K562 (cell line): Measurements from ENCODE around the gene METAP1. TPM values are rescaled to one million over a fixed set of nuclear protein-coding genes. Genes with fewer than 3 reads are reported as not detected.

Experiments
- ATAC-seq: fragments of 200-7000 bp; cut with Tn5 transposase; 3 replicates; pipeline ENCODE4 v1.9.1; 2020; ENCODE audit warnings: moderate library complexity
- BruUV-seq: library from RNA; stranded (reverse); fragments of 400-500 nt; replicated peaks from 2 replicates; lab custom pipeline; 2021; lab: Mats Ljungman, UMichigan
- CTCF ChIA-PET: fragments of 300-600 bp; formaldehyde crosslinking; extraction: SDS; loops from one replicate; lab custom pipeline; 2021; ENCODE audit warnings: low intra/inter-chr PET ratio; lab: Yijun Ruan, JAX
- POLR2A ChIA-PET: fragments of 300-600, 350-650 bp; sonication (Branson Sonifier 250); formaldehyde crosslinking; extraction: SDS; loops from one replicate; lab custom pipeline; 2021; ENCODE audit warnings: antibody characterized with exemption, inconsistent platforms; lab: Yijun Ruan, JAX
- DNase-seq, 4 experiments: peaks; one replicate each; pipeline versions ENCODE4 v3.0.0 to v3.0.0-alpha.2; 2011 to 2018; ENCODE audit warnings: low spot score in 3 of 4, mixed read lengths in 3 of 4; ENCODE audit errors: extremely low read depth in 1 of 4
- FAIRE-seq: peaks from 2 replicates; lab custom pipeline; 2011; peaks lifted over from hg19 to GRCh38; lab: Jason Lieb, UNC
- H2AFZ ChIP-seq: 2 replicates; pipeline ENCODE4 v1.6.0; 2011; ENCODE audit warnings: low read depth, low read length, control low read depth, inconsistent platforms
- H3K27ac ChIP-seq: fragments of 200-600 bp; 3 replicates; pipeline ENCODE4 v1.8.0; 2011; ENCODE audit warnings: low read depth, mild to moderate bottlenecking, control low read depth, inconsistent platforms, low read length, moderate library complexity, mixed read lengths; ENCODE audit errors: extremely low read depth
- H3K27me3 ChIP-seq, 2 experiments: fragments of 300-600 bp in 1 of 2; 2 replicates in 1 of 2; 3 replicates in 1 of 2; pipeline versions ENCODE4 v1.6.0 to v1.8.0; 2011; ENCODE audit warnings: inconsistent platforms in 2 of 2, low read length in 2 of 2, mild to moderate bottlenecking in 1 of 2, mixed read lengths in 1 of 2, moderate library complexity in 1 of 2; ENCODE audit not compliant: control insufficient read depth in 2 of 2, insufficient read depth in 2 of 2
- H3K36me3 ChIP-seq: fragments of 300-600 bp; 3 replicates; pipeline ENCODE4 v1.8.0; 2011; ENCODE audit warnings: mild to moderate bottlenecking, low read length, inconsistent platforms; ENCODE audit not compliant: control insufficient read depth, insufficient read depth
- H3K4me1 ChIP-seq, 2 experiments: fragments of 200-600 bp in 1 of 2; replicated peaks in 1 of 2; 2 replicates in 1 of 2; 3 replicates in 1 of 2; pipeline versions ENCODE4 v1.5.1 to v1.8.0; 2011; ENCODE audit warnings: inconsistent platforms in 2 of 2, low read length in 2 of 2, mild to moderate bottlenecking in 1 of 2, mixed read lengths in 1 of 2, moderate library complexity in 1 of 2; ENCODE audit not compliant: control insufficient read depth in 2 of 2, insufficient read depth in 2 of 2
- H3K4me2 ChIP-seq: 2 replicates; pipeline ENCODE4 v1.6.1; 2011; ENCODE audit warnings: low read length, control low read depth, inconsistent platforms, mixed read lengths; ENCODE audit not compliant: insufficient read depth
- H3K4me3 ChIP-seq: fragments of 200-600 bp; sonication (generic), shearing (Covaris generic); 2 replicates; pipeline ENCODE4 v1.5.1; 2016; ENCODE audit warnings: control low read depth, inconsistent platforms
- H3K79me2 ChIP-seq: fragments of 200-600 bp; 3 replicates; pipeline ENCODE4 v1.8.0; 2011; ENCODE audit warnings: low read length, inconsistent platforms; ENCODE audit not compliant: control insufficient read depth, insufficient read depth
- H3K9ac ChIP-seq, 2 experiments: 2 replicates each; pipeline versions ENCODE4 v1.6.0 to v1.6.1; 2011; ENCODE audit warnings: low read depth in 2 of 2, low read length in 2 of 2, control low read depth in 1 of 2, inconsistent platforms in 1 of 2, mild to moderate bottlenecking in 1 of 2, mixed read lengths in 1 of 2; ENCODE audit not compliant: insufficient read depth in 1 of 2
- H3K9me1 ChIP-seq: one replicate; pipeline ENCODE4 v1.6.0; 2011; ENCODE audit warnings: inconsistent platforms, mild to moderate bottlenecking, low read length, moderate library complexity; ENCODE audit not compliant: control insufficient read depth, insufficient read depth
- H3K9me3 ChIP-seq: replicated peaks from 2 replicates; pipeline ENCODE4 v1.5.1; 2011; ENCODE audit warnings: low read depth, low read length, inconsistent platforms; ENCODE audit not compliant: control insufficient read depth, insufficient read depth
- H4K20me1 ChIP-seq: replicated peaks from 2 replicates; pipeline ENCODE4 v1.6.1; 2011; ENCODE audit warnings: low read length, inconsistent platforms, mixed read lengths; ENCODE audit not compliant: control insufficient read depth, insufficient read depth
- ZC3H11A ChIP-seq: IDR thresholded peaks from 2 replicates; pipeline ENCODE4 v1.6.1; 2012; ENCODE audit warnings: low read depth, low read length, improper control_type of control experiment
- ZNF445 ChIP-seq: fragments of 250-450 bp; sonication (Bioruptor Pico); IDR thresholded peaks from 2 replicates; pipeline ENCODE4 v1.4.0; 2020; ENCODE audit warnings: low read depth, mild to moderate bottlenecking, moderate library complexity
- ZNF668 ChIP-seq: fragments of 250-450 bp; sonication (Bioruptor Pico); IDR thresholded peaks from 2 replicates; pipeline ENCODE4 v1.8.0; 2022; ENCODE audit warnings: mild to moderate bottlenecking, inconsistent platforms
- WGBS: fragments of 100-300 bp; shearing (Covaris generic); methylation state at CpG from one replicate; pipeline ENCODE4 v1.1.6; 2016; ENCODE audit warnings: low coverage, mixed read lengths; ENCODE audit not compliant: insufficient coverage; ENCODE audit errors: missing lambda C conversion rate; 5-methylcytosine and 5-hydroxymethylcytosine counted together
- in situ Hi-C: fragments of 300-500 bp; cut with MboI; formaldehyde crosslinking; loops from 4 replicates; pipeline ENCODE4 v1.15.0; 2018; ENCODE audit warnings: inconsistent platforms, mixed read lengths
- intact Hi-C: fragments of 100-400 bp; cut with micrococcal nuclease; formaldehyde crosslinking; loops from 2 replicates; pipeline ENCODE4 v1.14.2; 2022
- polyA plus RNA-seq, 8 experiments: library from polyadenylated mRNA; depleted of rRNA in 4 of 8; stranded (reverse) in 5 of 8; unstranded in 3 of 8; fragments of >200 nt; fragmentation: Nextera tagmentation in 2 of 8; fragmentation: Illumina TruSeq in 1 of 8; extraction: Ambion mirVana in 2 of 8; extraction: Trizol in 1 of 8; gene quantifications; 2 replicates each; pipeline versions ENCODE4 v1.2.1 to v1.2.3, GENCODE V29; 2011 to 2014; ENCODE audit warnings: inconsistent platforms in 1 of 8, missing spikeins in 1 of 8
- total RNA-seq, 7 experiments: library from RNA; depleted of rRNA in 6 of 7; stranded (reverse); fragments of >200 nt in 6 of 7; fragmentation: Illumina TruSeq in 2 of 7; extraction: Trizol in 2 of 7; gene quantifications; 2 replicates each; pipeline versions ENCODE4 v1.2.1 to v1.2.3, GENCODE V29; 2011 to 2021; ENCODE audit warnings: low replicate concordance in 1 of 7
- TF ChIP-seq, protein P1 (sequence below): fragments of 150-350 bp; IDR thresholded peaks from 2 replicates; pipeline ENCODE4 v1.6.1; 2014; ENCODE audit warnings: low read depth, mild to moderate bottlenecking, low read length, borderline replicate concordance
- TF ChIP-seq, protein P2 (sequence below): IDR thresholded peaks from 3 replicates; pipeline ENCODE4 v1.6.1; 2011; ENCODE audit warnings: borderline replicate concordance, mild to moderate bottlenecking; ENCODE audit not compliant: insufficient read length, insufficient read depth
- TF ChIP-seq, protein P3 (sequence below), 2 experiments: fragments of 450-650 bp; formaldehyde crosslinking in 1 of 2; IDR thresholded peaks; 2 replicates each; pipeline versions ENCODE4 v1.4.0 to v1.6.1; 2014 to 2020; ENCODE audit warnings: mild to moderate bottlenecking in 2 of 2, borderline replicate concordance in 1 of 2, low read depth in 1 of 2

METAP1 gene
- total and polyA plus RNA-seq, 9 of the 15 experiments (the other 6 are each of a cell fraction or from before 2014, with no cell fraction given), result 31.4 to 77.6 (median 59.5) TPM

DNA sequence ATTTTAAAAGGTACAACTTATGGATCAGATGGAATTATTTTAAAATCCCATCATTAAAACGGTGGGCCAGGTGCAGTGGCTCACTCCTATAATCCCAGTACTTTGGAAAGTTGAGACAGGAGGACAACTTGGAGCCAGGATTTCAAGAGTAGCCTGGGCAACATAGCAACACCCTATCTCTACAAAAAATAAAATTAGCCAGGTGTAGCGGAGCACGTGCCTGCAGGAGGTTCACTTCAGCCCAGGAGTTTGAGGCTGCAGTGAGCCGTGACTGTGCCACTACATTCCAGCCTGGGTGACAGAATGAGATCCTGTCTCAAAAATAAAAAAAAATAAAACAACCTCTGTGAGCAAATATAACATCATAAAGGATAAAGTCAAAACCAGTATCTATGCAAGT, 81.7 kb downstream of the METAP1 start:
- H2AFZ ChIP-seq, result no peak overlapping the region
- DNase-seq, result no peak
- CTCF ChIA-PET, result no interaction called here
- no peaks in the 10 kb centered on the region for H3K27me3 ChIP-seq
- WGBS, result 94% methylated on average over 4 of the region's 4 CpGs
- H3K4me2 ChIP-seq, result no peak overlapping the region
- no peak for ATAC-seq
- H3K27ac ChIP-seq, result no peak overlapping the region
- no TSS peak for BruUV-seq
- intact Hi-C loops, result no loop called here
- in situ Hi-C loops, result no loop called here
- POLR2A ChIA-PET, result interaction anchor here (3.2 kb wide), 1 partner anchor 8 kb away, joined by 15 read pairs; no protein-coding TSS in a partner anchor
- H3K4me3 ChIP-seq, result no peak overlapping the region
- no peaks in the 10 kb centered on the region for H3K9me3 ChIP-seq
- FAIRE-seq, result no peak
- TF ChIP-seq, protein P1, sequence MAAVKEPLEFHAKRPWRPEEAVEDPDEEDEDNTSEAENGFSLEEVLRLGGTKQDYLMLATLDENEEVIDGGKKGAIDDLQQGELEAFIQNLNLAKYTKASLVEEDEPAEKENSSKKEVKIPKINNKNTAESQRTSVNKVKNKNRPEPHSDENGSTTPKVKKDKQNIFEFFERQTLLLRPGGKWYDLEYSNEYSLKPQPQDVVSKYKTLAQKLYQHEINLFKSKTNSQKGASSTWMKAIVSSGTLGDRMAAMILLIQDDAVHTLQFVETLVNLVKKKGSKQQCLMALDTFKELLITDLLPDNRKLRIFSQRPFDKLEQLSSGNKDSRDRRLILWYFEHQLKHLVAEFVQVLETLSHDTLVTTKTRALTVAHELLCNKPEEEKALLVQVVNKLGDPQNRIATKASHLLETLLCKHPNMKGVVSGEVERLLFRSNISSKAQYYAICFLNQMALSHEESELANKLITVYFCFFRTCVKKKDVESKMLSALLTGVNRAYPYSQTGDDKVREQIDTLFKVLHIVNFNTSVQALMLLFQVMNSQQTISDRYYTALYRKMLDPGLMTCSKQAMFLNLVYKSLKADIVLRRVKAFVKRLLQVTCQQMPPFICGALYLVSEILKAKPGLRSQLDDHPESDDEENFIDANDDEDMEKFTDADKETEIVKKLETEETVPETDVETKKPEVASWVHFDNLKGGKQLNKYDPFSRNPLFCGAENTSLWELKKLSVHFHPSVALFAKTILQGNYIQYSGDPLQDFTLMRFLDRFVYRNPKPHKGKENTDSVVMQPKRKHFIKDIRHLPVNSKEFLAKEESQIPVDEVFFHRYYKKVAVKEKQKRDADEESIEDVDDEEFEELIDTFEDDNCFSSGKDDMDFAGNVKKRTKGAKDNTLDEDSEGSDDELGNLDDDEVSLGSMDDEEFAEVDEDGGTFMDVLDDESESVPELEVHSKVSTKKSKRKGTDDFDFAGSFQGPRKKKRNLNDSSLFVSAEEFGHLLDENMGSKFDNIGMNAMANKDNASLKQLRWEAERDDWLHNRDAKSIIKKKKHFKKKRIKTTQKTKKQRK, result no peak
- TF ChIP-seq, protein P2, sequence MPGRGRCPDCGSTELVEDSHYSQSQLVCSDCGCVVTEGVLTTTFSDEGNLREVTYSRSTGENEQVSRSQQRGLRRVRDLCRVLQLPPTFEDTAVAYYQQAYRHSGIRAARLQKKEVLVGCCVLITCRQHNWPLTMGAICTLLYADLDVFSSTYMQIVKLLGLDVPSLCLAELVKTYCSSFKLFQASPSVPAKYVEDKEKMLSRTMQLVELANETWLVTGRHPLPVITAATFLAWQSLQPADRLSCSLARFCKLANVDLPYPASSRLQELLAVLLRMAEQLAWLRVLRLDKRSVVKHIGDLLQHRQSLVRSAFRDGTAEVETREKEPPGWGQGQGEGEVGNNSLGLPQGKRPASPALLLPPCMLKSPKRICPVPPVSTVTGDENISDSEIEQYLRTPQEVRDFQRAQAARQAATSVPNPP, result no peak
- no peak for TF ChIP-seq ZNF445
- TF ChIP-seq ZNF668 (CRISPR knock-in tag), result no peak
- no peak for TF ChIP-seq ZC3H11A
- TF ChIP-seq, protein P3, sequence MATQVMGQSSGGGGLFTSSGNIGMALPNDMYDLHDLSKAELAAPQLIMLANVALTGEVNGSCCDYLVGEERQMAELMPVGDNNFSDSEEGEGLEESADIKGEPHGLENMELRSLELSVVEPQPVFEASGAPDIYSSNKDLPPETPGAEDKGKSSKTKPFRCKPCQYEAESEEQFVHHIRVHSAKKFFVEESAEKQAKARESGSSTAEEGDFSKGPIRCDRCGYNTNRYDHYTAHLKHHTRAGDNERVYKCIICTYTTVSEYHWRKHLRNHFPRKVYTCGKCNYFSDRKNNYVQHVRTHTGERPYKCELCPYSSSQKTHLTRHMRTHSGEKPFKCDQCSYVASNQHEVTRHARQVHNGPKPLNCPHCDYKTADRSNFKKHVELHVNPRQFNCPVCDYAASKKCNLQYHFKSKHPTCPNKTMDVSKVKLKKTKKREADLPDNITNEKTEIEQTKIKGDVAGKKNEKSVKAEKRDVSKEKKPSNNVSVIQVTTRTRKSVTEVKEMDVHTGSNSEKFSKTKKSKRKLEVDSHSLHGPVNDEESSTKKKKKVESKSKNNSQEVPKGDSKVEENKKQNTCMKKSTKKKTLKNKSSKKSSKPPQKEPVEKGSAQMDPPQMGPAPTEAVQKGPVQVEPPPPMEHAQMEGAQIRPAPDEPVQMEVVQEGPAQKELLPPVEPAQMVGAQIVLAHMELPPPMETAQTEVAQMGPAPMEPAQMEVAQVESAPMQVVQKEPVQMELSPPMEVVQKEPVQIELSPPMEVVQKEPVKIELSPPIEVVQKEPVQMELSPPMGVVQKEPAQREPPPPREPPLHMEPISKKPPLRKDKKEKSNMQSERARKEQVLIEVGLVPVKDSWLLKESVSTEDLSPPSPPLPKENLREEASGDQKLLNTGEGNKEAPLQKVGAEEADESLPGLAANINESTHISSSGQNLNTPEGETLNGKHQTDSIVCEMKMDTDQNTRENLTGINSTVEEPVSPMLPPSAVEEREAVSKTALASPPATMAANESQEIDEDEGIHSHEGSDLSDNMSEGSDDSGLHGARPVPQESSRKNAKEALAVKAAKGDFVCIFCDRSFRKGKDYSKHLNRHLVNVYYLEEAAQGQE (IDR thresholded peaks at IDR 0.05; ENCODE audit: borderline replicate concordance), result no peak
- TF ChIP-seq, protein P3 (CRISPR knock-in tag; IDR thresholded peaks at IDR 0.05; ENCODE audit: low read depth), result no peak
- peaks cover 4% of the 10 kb centered on the region; the same call in 2 of the 3 replicates for H3K79me2 ChIP-seq
- no peaks in the 10 kb centered on the region for H3K4me1 ChIP-seq
- no peaks in the 10 kb centered on the region for H3K9me1 ChIP-seq
- peaks cover 97% of the 10 kb centered on the region for H3K36me3 ChIP-seq
- no peaks in the 10 kb centered on the region for H4K20me1 ChIP-seq
- H3K9ac ChIP-seq, result no peak overlapping the region
